GM13976 (cell line): Measurements from ENCODE around the gene MAP2K3.

Experiments used
- DNase-seq: peaks from one replicate; pipeline ENCODE4 v3.0.0; 2012; ENCODE audit warnings: low spot score
- in situ Hi-C: fragments of 300-500 bp; cut with MboI; formaldehyde crosslinking; loops from one replicate; pipeline ENCODE4 v1.12.0; 2022; ENCODE audit warnings: low sequenced_read_pairs, mixed read lengths, inconsistent platforms; ENCODE audit not compliant: unreplicated experiment
- TF ChIP-seq, protein P1 (sequence below): IDR thresholded peaks from 2 replicates; pipeline ENCODE4 v1.5.1; 2012; ENCODE audit warnings: borderline replicate concordance, mild to moderate bottlenecking; ENCODE audit not compliant: insufficient read depth; ENCODE audit errors: extremely low read depth, missing control alignments, control extremely low read depth

Gene MAP2K3

GRCh38 chr17:21242026-21242697 is 42.3 kb upstream of the MAP2K3 start:
- TF ChIP-seq, protein P1, sequence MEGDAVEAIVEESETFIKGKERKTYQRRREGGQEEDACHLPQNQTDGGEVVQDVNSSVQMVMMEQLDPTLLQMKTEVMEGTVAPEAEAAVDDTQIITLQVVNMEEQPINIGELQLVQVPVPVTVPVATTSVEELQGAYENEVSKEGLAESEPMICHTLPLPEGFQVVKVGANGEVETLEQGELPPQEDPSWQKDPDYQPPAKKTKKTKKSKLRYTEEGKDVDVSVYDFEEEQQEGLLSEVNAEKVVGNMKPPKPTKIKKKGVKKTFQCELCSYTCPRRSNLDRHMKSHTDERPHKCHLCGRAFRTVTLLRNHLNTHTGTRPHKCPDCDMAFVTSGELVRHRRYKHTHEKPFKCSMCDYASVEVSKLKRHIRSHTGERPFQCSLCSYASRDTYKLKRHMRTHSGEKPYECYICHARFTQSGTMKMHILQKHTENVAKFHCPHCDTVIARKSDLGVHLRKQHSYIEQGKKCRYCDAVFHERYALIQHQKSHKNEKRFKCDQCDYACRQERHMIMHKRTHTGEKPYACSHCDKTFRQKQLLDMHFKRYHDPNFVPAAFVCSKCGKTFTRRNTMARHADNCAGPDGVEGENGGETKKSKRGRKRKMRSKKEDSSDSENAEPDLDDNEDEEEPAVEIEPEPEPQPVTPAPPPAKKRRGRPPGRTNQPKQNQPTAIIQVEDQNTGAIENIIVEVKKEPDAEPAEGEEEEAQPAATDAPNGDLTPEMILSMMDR, result no peak
- in situ Hi-C loops, result loop anchor here (10.0 kb wide), 1 partner anchor 57 kb away; no protein-coding TSS in a partner anchor
- no peak for DNase-seq

GRCh38 chr17:21242780-21243515 is 41.6 kb upstream of the MAP2K3 start:
- in situ Hi-C loops, result loop anchor here (10.0 kb wide), 1 partner anchor 58 kb away; no protein-coding TSS in a partner anchor
- DNase-seq, result no peak
- TF ChIP-seq, protein P1, result no peak

DNA sequence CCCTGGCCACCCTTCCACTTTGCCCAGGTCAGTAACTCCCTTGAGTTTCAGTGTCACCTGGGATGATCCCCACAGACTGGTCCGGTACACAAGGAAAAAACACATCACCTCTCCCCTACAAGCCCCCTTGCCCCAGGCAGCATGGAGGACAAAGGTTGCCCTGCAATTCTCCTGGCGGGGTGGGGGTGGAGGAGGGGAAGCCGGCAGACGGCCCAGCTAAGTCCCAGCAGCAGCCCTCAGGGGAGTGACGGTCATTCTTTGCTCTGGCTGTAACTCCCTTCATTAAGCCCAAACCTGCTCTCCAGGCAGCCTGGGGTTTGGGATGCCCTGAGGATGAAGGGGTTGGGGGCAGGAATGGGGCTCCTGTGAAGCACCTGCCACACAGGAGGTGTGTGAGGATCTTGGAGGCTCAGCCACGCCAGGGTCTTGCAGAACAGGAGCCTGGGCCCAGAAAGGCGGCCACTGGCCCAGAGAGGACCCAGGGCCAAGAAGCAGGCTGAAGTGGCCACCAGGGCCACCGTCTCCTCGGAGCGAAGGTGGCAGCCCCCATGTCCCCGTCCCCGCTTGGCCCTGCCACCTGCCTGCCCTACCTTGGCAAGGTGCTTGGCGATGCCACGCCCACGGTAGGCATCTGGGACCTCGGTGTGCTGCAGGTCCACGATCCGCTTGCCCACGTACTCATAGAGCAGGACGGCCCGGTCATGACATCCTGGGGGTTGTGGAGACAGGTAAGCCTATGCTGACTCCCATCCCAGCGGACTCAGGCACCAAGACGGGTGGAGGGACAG is 40.8 kb upstream of the MAP2K3 start:
- DNase-seq, result no peak
- in situ Hi-C loops, result loop anchor here (10.0 kb wide), 1 partner anchor 59 kb away; no protein-coding TSS in a partner anchor
- TF ChIP-seq, protein P1, result no peak

DNA sequence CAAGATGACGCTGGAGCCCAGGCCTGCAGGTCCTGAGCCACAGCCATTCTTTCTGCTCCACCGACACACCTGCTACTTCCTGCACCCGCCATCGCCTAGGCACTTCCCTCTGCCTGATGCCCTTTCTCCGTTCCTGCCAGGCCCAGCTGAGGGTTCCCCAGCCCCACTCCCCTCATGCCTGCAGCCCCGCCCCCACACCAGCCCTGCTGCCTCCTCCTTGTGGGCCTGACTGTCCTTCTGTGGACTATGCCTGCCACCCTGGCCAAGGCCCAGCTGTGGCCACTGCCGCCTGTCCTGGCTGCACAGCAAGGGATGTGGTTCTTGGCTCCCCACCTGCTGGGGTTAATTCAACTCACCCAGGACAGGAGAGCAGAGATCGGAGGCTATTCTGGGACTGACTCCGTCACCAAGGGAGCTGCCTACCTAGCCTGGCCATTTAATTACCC is 38.8 kb upstream of the MAP2K3 start:
- in situ Hi-C loops, result loop anchor here (10.0 kb wide), 1 partner anchor 61 kb away; no protein-coding TSS in a partner anchor
- DNase-seq, result no peak
- TF ChIP-seq, protein P1, result no peak

GRCh38 chr17:21246698-21247097 is 37.8 kb upstream of the MAP2K3 start:
- in situ Hi-C loops, result loop anchor here (10.0 kb wide), 1 partner anchor 62 kb away; no protein-coding TSS in a partner anchor
- DNase-seq, result no peak
- TF ChIP-seq, protein P1, result no peak
